CD4-positive, alpha-beta T cell treated with Interleukin-10 for 1 hour (primary cell): ENCODE results near the gene FTH1.

Experiments
- DNase-seq: peaks from one replicate; pipeline ENCODE4 v3.0.0-alpha.2; 2020

Gene FTH1

DNA sequence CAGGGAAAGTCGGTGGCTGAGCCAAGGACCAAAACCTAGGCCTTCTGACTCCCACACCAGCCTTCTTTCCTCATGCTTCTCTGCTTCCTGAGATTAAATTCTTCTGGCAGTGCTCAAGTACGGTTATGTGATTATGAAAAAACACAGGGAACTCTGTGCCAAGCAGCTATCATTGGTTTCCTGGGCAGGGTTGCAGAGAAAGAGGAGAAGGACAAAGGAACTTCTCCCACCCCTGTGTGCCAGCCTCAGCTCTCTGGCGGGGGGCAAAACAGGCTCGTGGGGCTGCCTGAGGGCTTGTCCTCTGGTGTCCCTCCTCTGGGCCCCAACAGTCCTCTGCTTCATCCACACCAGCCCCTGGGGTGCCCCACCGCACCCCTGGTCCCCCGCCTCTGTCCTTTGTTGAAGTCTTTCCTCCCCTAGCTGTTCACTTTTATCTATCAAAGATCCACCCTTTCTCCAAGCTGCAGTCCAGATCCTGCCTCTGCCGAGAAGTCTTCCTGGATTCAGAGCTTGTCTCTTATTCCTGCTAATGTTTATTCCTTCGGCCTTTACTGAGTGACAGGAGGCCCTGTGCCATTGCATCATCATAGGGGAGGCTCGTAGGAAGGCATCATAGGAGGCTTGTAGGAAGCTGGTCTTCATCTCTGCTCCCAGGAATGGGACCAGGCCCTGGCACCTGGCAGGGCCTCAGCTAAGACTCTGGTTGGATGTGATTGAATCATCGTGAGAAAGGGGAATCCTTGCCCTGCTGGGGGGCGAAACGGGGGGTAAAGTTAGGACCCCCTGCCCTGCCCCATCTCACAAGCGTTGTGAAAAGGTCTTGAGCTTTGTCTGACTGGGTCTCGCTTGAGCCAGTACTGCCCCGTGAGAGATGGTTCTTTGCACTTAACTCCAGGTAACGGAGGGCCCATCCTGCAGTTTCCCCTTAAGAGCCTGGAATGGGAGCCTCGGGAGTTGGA is 11.5 kb upstream of the FTH1 start:
- DNase-seq = no peak

DNA sequence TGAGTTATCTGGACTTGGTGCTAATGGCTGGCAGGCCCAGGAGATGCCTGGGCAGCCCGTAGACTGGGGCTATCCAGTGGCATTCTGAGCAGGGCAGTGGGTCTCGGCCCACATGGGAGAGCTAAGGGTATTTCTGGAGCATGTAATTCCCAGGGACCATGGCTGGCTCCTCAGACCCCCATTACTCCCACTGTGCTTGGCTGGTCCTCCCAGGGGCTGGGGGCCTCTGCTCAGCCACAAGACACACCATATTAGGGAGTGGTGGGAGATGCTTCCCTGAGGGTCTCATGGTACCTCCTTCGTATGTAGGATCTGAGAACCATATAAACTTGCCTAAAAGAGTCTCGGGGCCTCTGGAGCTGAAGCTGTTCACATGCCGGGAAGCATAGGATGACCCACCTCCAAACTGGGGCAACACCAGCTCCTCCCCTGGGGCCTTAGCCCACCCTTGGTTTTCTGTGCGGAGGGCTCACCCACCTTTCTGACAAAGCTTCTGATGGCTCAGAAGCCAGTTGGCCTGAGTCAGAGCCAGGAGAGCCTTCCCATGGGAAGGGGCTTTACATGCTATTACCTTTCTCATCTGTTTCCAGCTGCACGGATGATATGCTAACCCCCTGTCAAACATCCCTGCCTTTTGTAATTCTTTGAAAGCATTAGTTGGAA is 9.5 kb upstream of the FTH1 start:
- DNase-seq = no peak

DNA sequence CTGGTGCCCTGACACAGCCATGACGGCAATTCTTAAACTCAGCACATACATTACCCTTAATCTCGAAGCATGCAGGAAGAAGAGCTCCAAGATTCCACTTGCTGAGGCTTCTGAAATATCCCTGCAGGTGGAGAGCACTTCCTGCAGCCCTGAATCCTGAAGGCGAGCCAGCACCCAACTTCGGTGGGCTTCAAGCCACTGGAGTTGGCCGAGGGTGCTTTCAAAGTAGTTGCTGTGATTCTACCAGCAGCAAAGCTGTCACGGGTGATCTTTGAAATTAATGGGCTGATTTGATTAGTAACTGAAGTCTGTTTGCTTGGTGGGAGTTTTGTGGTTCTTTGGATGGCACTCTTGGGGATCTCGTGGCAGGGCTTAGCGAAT is 9.0 kb upstream of the FTH1 start:
- DNase-seq = no peak

DNA sequence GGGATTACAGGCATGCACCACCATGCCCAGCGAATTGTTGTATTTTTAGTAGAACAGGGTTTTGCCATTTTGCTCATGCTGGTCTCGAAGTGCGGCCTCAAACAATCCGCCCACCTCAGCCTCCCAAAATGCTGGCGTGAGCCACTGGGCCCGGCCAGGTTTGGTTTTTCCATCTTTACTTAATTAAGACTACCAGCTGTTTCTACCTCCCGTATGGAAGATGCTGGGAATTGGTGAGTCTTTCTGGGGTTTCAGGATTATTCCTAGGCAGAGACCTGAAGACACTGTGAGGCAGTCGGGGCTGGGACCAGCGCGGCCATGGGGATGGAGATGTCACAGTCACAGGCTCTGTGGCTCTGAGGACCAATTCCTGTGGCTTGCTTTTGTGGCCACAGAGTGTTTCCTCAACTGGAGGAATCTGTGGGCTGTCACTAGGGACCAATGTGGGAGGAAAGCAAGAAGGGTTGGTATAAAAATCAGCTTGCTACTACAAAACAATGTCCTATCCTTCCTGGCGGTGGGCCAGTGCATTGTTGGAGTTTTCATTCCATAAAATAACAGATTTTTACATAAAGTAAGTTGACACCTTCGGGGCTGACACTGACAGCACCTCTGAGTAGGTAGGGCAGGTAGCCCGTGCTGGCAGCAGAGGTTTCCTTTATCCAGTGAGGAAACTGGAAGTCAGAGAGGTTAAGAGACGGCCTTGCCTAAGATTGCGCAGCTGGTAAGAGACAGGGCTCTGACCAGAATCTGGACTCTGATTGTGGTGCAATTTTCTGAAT is 8.4 kb upstream of the FTH1 start:
- DNase-seq = no peak

DNA sequence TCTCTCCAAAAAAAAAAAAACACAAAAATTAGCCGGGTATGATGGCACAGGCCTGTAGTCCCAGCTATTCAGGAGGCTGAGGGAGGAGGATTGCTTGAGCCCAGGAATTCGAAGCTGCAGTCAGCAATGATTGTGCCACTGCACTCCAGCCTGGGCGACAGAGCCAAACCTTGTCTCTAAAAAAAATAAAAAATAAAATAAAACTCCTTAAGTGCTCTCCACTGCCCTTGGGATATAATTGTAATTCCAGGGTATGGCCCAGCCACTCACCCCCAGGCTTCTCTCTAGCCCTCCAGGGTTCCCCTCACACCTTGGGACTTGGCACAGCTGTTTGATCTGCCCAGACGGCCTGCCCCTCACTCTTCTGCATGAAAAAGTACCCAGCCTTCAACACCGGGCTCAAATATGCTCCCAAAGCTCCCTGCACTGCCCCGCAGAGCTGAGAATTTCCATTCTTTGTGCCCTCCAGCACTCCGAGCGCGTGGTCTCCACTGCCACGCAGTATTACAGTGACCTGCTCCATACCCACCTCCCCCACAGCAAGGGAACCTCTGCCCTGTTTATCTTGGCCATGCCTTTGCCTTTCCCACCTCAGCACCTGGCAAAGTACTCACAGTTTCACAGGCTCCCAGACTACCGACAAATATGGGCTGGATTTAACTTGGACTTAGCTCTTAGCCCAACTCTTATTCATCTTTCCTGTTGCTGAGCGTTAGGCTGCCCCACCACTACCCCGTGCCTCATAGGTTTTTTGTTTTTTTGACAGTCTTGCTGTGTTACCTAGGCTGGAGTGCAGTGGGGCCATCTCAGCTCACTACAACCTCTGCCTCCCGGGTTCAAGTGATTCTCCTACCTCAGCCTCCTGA is 7.6 kb upstream of the FTH1 start:
- DNase-seq = no peak

DNA sequence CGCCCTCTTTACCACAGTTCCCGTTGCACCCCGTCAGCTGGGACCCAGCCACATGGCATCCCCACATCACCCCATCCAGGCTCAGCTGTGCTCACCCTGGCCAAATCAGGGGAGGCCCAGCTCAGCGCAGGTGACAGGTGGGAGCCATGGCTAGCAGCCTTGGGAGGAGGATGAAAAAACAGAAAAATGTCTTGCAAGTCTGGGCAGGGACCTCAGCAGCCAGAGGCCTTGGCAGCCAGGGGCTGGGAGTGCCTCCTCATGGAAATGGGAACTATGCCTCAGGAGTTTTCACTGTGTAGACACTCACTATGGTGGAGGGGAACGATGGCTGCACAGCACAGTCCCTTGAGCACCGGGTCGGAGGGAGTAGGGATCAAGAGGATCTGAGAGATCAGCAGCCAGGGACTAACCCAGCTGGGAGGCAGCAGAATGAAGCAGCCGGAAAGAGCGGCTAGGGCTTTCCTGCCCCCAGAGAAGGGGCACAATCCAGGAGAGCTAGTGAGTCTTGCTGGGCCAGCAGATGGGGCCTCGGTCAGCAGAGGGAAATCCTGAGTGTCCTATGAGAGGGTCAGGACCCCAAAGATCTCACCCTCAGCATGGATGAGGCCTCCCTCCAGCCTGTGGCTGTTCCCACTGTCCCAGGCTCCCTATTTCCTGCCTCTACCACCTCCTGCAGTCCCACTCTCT is 6.2 kb upstream of the FTH1 start:
- no peak for DNase-seq

DNA sequence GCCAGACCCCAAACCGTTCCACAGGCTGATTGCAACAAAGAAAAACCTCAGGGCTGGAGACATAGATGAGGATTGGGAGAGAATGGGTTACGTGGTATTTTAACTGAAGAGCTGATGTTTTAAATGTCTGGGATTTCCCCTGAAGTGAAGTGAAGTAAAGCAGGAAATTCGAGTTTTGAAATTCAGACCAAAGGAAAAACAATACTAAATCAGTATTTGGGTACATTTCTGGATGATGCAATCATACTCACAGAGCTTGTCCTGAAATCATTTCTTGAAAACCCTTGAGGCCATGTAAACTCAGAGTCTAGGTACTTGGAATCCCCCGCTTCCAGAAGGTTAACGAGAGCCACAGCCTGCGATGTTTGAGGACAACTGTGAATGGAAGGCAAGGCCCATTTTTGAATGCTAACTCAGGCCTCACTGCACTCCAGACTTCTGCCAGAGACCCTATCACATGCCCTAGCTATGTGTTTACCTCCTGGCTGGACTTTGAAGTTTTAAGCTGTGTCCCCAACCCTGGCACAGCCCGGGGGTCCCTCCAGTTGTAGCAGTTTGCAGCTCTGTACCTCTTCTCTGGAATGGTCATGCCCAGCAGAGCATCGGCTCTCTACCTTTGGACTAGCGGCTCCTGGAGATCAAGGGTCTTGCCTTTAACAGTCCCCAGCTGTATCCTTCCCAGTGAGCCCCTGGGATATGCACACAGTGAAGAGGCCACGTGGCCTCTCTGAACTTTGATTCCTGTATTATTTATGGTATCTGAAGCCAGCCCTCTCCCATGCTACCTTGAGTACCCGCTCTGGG is 5.4 kb upstream of the FTH1 start:
- DNase-seq = peak; percentile 21

DNA sequence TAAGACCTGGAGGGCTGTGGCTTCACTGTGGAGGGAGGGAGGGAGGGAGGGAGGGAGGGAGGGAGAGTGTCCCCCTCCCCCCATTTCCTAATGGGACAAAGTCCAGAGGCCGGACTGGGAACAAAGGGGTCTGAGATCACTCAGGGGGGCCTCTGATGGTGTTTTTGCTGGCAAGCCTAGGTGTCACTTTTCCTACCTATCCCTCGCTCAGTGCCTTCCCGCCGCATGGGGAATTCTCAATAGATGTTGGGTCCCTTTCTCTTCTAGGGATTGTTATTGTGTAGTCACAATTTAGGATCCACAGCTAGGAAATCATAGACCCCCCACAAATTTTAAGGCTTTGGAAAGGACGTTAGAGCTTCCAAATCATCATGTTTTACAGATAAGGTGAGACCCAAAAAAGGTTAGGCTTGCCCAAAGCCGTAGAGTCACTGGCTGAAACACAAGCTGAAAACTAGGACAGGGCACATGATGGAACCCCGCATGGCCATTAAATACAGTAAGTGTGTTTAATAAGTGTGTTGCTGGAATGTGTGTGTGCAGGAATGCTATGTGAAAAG is 4.8 kb upstream of the FTH1 start:
- no peak for DNase-seq

DNA sequence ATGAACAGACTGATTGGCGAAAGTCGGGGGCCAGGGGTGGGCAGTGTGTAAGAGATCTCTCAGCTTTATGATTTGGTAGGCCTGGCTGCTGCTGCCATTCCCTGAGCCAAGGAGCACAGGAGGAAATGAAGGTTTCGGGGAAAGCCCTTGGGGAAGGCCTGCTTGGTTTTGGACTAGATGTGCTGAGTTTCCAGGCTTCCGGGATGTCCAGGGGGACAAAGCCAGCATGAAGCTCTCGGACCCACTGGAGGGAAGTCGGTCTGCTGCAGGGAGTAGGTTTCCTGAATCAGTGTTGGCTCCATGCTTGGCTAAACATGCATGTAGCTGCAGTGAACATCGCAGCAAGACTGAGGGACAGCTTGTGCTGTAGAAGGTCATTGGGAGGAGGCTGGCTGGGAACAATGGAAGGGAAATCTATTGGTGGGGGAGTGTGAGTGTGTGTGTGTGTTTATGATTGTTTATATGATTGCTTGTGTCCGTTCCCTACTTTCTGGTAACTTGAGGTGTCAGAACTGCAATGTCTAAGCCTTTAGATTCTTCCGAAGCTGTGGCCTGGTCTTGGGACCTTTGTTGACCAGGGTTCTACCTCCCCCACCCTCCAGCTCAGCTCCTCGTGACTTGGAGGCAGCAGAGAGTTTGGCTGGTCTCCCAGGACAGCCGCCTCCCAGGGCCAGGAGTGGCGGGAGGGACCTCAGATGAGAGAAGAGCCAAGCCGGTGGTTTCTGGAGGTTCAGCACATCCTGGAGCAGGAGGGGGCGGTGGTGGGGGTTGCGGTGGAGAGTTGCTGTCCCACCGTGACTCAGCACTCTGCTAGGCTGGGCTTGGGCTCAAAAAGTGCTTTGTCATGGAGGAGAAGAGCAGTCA is 4.0 kb upstream of the FTH1 start:
- DNase-seq = peak; percentile 54

DNA sequence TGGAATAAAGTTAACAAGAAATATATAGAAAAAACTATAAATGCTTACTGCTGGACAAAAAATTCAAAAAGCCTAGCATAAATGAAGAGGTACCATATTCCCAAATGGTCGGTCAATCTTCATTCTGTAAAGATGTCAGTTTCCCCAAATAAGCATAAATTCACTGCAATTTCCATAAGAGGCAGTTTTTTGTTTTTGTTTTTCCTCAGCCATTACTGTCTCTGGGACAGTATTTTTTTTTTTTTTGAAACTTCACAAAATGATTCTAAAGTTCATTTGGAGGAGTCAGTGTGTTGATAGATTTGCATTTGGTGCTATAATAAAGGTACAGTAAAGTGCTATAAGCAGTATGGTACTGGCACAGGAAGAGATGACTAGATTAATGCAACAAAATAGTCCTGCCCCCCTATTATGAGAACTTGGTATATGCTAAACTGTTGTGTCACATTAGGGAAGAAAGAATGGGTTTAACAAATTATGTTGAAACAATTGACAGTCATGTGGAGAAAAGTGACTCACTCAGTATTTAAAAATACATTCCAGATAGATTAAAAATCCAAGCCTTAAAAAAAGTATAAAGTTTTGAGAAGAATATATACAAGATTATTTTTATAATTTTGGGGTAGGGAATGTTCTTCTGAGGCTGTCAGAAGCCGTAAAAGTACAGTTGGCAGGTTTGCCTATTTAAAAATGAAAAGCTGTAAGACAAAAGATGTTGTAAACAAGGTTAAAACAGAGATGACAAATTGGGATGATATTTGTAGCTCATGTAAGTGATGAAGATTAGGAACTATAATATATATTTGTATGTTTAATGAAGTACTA is 2.6 kb upstream of the FTH1 start:
- DNase-seq = peak; percentile 23

DNA sequence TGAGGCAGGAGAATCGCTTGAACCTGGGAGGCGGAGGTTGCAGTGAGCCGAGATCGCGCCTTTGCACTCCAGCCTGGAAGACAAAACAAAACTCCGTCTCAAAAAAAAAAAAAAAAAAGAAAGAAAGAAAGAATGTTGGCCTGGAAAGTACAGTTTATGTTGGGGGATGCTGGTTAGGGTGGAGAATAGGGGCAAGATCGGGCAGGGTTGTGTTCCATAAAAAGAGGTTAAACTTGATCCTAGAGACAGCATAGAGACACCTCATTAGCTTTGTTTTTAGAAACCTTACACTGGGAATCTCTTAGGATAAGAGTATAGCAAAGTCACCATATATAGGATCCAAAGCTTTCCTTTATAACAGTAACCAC is 1.9 kb upstream of the FTH1 start:
- DNase-seq = no peak

DNA sequence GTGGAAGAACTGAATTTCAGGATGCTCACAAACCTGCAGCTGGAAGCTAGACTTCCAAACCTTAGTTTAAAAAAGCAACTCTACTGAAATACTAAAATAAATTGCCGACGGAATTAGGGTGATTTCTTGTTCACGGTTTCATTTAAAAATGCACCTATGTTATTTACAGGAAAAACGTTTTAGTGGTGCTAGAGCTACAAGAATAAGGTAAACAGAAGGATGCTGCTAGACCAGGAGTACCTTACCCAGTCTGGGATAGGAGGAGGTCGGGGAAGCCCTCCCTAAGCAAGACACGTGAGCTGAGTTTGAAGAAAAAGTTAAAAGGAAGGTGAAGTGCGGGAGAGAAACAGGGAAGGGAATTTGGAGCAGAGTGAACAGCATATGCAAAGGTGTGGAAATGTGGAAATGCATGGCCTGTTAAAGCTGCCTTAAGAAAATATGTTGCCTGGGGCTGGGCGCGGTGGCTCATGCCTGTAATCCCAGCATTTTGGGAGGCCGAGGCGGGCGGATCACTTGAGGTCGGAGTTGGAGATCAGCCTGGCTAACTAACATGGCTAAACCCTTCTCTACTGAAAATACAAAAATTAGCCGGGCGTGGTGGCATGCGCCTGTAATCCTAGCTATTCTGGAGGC is 1.4 kb upstream of the FTH1 start:
- no peak for DNase-seq

DNA sequence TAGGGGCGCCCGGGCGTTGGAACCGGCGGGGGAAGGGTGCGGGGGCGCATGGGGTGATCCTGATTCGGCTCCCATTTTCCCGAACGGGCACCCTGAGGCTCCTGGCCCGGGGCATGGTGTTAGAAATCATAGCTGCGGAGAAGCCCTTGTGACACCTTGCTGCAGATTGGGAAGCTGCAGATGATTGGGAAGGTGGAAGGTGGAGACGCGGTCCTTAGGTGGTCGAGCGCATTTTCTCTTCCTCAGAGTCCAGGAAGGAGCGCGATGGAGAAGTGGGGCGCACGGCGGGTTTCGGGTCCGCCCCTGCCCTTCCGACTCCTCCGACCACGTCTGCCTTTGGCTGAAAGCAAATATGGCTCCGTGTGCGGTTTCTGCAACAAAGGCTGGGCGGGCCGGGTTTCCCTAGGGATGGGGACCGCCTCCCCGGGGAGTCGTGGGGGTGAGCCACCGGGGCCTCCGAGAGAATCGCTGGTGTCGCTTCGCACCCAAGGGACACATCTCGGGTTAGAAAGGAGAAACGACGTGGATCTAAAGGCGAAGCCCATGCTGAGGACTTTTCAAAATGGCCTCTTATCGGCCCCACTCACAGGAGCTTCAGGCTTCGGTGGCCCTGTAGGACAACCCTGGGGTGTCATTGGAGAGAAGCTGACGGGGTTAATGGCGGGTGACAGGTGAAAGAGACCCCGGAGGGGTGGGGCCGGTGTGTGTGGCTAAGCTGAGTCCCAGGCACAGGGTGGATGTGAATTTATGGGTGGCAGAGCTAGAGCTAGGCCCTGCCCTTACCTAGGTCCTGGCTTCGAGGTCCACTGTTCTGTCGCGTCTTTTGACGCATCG is 707 bp upstream of the FTH1 start:
- DNase-seq = peak; percentile 49

DNA sequence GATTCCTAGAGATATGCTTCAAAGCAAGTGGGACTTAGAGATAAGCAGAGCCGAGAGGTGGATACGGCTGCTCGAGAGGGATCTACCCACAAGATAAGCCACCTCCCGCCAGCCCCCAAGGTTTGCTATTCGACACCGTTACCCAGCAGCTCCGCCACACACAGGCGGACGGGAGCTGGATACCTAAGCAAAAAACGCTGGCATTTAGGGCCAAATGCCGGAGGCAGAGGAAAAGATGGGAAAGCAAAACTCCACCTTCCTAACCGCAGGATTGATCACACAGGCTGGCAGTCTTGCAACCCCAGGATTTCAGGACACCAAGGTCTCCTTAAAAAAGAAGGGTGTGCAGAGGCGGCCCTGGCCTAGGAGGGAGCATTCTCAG is 709 bp downstream of the FTH1 start:
- DNase-seq = peak; percentile 59

DNA sequence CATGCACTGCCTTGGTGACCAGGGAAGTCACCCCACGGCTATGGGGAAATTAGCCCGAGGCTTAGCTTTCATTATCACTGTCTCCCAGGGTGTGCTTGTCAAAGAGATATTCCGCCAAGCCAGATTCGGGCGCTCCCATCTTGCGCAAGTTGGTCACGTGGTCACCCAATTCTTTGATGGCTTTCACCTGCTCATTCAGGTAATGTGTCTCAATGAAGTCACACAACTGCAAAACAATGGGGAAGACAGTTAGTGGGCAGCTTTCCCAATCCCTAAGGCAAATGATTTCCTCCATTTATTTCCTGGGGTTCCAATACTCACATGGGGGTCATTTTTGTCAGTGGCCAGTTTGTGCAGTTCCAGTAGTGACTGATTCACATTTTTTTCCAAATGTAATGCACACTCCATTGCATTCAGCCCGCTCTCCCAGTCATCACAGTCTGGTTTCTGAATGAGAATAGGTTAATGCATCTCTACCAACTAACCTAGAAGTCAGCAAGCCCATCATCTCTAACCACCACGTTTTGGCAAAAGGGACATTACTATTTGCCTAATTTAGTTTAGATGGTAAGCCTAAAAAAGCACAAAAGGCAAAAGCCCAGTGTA is 2.7 kb downstream of the FTH1 start:
- peak; percentile 28 for DNase-seq

DNA sequence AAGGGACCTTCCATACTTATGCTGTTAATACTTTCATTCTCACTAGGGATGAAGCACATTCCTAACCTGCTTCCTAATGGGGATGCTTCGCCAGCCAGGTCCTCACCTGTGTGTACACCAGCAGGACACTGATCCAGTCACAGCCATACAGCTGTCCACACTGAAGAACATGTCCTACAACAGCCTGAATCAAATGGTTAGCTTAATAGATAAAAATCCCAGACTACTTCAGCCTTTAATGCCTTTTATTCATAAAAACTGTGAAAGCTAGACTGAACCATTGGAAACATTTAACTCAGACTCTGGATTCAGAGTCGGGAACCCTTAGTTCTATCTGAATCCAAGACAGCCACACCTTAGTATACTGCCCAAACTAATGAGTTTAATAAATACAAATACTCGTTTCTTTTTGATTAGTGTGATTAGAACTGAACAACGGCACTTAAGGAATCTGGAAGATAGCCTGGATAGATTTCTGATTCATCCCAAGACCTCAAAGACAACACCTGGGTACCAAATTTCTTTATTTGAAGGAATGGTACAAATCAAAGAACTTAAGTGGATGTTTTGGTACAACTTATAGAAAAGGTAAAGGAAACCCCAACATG is 3.3 kb downstream of the FTH1 start:
- peak; percentile 48 for DNase-seq
